GM21515 (cell line): Measurements from ENCODE around the gene FRAT2.
"Not testable (repeated sequence)": the region's sequence is repeated elsewhere in the genome, so short reads cannot be mapped to it uniquely, and the experiment has no call there.

Experiments
- ATAC-seq: cut with Tn5 transposase; IDR thresholded peaks from one replicate; pipeline ENCODE4 v1.9.1; 2021; ENCODE audit not compliant: unreplicated experiment

Gene FRAT2

DNA sequence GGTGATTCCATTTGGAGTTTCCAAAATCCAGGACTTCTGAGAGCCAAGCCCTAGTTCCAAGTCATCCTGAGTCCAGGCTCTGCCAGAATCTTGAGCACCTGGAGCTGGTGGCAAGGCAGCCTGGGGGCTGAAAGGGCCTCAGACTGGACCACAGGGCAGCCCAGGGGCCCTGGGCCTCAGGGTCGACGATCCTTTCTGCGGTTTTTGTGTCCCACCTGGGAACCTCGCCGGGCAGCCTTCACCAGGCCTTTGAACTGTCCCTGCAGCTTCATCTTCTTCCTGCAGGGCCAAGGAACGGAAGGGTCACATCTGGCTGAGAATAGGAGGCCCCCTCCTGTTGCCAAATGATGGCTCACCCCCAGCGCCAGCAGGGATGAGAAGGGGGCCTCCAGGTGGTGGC is 22.4 kb upstream of the FRAT2 start:
- no peak for ATAC-seq

DNA sequence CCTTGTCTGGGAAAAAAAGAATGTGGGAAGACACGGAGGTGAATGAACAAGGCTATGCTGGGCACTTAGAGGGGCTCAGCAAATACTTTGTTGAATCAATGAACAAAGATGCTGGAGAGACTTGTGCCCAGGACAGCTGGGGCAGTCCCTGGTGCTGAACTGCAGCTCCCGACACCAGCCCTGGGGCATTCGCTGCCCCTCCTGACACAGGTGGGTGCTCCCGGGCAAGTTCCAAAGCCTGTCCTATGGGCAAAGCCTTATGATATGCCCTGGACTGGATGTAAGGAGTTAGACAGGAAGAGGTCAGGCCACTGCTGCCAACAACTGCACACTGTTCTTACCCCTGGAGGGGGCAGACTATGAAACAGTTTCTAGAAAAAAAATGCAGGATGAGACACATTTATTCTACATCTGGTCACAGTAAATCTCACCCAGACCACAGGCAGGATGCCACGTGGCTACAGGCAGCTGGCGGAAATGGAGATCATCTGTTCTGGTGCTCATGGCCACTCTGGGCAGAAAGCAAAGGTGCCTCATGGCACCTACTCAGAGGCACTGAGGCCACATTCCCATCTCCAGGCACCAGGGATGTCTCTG is 21.9 kb upstream of the FRAT2 start:
- no peak for ATAC-seq

DNA sequence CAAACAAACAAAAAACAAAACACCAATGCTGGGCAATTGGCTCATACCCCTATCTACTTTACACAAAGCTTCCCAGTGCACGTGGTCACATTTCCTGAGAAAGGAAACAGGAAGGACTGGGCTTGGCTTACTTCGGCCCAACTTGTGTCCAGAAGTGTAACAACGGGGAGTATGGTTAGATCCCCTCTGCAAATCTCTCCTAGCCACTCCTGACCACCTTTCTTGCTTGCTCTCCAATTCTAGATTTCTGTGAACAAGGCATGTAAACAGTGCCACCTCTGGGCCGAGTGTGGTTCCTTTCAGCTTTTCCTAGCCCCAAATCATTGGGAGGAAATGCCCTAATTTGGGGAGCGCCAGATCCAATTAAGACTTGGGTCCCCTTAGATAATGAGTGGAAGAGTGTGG is 21.0 kb upstream of the FRAT2 start:
- ATAC-seq, result no peak

DNA sequence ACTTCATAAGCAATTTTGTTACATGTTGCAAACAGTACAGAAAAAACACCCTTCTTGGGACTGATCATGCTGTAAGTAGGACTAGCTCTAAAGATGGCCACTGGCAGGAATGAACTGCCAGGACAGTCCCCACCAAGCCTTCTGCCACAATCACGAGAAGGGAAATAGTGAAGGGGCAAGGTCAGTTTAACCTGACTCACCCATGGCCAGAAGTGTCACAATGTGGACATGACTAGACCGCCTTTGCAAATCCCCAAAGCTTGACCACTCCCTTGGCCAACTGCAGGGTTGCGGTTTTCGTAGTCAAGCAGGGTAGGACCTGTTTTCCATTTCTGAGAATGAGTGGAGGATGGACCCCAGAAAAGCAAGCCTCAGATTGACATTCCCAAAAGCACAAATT is 19.4 kb upstream of the FRAT2 start:
- ATAC-seq, result no peak

DNA sequence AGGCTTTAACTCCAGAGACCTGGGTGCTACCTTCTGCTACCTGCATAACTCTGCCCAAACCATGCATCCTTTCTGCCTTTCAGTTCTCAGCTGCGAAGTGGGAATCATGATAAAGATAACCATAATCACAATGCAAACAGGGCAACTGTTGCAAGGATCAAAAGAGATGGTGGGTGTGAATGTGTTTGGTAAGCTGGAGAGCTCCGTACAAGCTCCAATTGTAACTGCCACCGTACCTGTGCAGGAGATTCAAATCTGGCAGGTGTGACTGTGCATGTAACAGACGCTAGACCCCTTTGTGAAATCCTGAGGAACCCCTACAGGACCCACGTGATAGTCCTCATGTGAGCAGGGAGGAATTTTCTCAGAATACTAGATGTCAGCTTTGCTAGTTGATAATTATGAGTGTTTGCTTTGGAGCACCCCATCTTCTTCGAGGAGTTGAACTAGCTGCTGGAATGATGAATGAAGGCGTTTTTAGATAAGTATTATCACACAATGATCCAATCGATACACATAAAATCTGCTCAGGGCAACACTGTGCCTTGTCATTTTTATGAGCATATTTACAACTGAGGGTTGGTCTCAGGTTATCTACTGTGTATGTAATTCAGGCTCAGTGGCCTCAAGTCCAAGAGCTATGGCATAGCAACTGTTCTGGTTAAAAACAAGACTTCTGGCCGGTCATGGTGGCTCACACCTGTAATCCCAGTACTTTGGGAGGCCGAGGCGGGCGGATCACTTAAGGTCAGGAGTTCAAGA is 15.4 kb upstream of the FRAT2 start:
- no peak for ATAC-seq

DNA sequence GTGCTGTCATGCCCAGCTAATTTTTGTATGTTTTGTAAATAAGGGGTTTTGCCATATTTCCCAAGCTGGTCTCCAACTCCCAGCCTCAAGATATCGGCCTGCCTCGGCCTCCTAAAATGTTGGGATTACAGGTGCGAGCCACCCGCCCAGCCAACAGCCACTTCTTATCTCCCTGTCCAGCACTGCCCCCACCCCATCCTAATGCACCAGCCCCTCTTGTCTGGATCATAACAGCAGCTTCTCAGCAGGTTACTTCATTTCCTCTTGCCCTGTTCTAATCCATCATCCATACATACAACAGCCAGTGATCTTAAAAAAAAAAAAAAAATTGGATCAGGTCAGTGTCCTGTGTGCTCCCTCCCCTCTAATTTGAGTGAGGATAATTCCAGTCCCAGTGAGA is 12.8 kb upstream of the FRAT2 start:
- ATAC-seq, result no peak

DNA sequence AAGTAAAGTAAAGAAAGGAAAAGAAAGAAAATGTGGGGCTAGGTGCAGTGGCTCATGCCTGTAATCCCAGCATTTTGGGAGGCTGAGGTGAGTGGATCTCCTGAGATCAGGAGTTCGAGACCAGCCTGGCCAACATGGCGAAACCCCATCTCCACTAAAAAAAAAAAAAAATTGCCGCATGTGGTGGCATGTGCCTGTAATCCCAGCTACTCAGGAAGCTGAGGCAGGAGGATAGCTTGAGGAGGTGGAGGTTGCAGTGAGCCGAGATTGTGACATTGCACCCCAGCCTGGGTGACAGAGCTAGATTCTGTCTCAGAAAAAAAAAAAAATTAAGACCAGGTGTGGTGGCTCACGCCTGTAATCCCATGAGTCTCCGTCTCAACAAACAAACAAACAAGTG is 9.1 kb upstream of the FRAT2 start:
- not testable (repeated sequence) for ATAC-seq

DNA sequence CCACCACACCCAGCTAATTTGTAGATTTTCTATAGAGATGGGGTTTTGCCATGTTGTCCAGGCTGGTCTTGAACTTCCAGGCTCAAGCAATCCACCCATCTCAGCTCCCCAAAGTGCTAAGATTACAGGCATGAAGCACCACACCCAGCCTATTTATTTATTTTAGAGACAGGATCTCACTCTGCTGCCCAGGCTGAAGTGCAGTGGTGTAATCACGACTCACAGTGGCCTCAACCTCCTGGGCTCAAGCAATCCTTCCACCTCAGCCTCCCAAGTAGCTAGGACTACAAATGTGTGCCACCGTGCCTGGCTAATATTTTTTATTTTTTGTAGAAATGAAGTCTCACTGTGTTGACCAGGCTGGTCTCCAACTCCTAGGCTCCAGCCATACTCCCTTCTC is 6.9 kb upstream of the FRAT2 start:
- ATAC-seq, result no peak

DNA sequence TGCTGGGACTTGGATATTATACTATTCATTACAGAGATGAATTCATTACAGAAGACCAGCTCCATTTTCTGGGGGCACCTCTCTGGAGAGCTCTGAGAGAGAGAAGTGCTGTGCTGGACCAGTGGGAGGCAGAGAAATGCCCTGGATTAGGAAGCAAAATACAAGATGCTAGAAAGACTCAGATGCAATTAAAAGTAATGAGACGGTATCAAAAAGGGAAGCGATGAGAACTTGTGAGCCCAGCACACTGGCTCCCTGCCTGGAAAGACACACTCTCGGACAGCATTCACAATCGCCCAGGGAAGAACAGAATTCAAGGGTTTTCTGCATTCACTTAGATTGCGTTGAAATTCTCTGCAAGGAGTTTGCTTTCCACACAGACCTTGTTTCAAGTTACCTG is 3.5 kb upstream of the FRAT2 start:
- ATAC-seq, result no peak

DNA sequence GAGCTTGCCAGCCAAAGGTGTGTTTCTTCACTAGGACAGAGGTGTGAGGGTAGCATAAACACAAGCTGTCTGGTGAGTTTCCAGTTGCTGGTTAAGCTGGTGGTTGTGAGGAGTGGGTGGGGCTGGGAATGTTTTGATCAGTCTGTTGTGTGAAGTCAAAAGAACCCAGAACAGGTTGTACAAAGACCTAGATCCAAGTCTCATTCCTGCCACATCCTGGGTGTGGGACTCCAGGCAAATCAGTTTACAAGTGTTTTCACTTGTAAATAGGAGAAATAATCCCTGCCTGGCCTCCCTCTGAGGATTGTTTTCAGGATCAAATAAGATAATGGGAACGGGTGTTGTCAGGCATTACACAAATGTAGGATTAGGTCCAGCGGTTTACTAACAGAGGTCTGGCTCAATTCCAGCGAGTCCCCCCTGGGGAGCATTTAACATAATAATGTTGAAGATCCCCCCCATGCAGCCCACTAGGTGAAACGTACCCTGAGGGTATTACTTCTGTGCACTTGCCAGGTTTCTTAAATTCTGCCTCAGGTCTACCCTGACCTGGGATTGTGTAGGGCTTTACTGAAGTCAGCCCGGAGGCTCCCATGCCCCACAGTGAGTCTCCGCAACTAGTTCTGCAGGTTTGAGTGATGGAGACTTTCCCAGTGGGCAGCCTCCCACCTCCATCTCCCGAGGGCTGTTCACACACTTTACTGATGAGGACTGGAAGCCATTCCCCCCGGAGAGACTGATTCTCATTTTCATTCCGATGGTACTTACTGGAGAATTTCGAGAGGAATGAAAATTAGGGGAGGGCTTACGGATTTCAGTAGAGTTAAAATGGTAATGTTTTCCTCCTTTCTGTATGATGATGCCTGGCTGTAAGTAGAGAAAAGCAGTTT is 2.7 kb upstream of the FRAT2 start:
- ATAC-seq, result no peak

DNA sequence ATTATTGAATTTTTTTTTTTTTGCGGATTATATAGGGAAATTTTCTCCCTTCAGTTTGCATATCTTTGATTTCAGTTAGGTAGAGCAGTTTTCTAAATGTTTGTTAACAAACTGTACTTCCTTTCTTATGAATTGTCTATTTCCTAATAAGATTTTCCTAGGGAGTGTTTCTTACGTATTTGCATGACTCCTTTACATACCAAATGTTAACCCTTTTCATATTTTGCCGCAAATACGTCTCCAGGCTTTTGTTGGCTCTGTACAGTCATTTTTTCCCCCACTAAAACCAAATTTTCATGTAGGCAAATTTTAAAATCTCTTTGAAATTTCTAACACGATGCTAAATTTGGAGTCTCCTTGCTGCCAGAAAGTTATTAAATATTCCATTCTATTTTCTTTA is 1.9 kb upstream of the FRAT2 start:
- ATAC-seq, result no peak

DNA sequence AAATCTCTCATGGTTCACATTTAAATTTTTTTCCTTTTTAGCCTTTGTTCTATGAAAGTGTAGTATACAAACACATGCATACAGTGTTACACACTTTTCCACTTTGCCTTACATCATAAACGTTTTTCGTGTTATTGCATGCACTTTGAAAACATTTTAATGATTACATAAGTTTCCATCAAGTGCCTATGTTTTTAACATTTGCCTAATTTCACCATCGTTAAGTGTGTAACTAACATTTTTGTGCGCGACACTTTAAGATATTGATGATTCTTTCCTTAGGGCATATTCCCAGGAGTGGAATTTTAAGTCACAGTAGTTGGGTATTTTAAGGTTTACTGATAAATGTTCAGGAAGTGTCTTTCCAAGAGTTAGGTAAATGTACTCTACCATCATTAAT is 1.5 kb upstream of the FRAT2 start:
- ATAC-seq, result no peak

DNA sequence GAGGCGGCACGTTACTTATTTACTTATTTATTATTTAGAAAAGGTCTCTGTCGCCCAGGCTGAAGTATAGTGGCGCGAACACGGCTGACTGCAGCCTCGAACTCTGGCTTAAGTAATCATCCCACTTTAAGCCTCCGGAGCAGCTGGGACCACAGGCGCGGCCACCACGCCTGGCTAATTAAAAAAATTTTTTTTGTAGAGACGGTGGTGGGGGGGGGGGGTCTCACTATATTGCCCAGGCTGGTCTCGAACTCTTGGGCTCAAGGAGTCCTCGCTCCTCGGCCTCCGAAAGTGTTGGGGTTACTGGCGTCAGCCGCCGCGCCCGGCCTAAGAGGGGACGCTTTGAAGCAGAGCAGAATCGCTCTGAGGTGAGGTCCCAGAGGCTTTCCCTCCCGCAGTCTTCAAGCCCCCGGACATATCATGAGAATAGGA is 675 bp upstream of the FRAT2 start:
- no peak for ATAC-seq

DNA sequence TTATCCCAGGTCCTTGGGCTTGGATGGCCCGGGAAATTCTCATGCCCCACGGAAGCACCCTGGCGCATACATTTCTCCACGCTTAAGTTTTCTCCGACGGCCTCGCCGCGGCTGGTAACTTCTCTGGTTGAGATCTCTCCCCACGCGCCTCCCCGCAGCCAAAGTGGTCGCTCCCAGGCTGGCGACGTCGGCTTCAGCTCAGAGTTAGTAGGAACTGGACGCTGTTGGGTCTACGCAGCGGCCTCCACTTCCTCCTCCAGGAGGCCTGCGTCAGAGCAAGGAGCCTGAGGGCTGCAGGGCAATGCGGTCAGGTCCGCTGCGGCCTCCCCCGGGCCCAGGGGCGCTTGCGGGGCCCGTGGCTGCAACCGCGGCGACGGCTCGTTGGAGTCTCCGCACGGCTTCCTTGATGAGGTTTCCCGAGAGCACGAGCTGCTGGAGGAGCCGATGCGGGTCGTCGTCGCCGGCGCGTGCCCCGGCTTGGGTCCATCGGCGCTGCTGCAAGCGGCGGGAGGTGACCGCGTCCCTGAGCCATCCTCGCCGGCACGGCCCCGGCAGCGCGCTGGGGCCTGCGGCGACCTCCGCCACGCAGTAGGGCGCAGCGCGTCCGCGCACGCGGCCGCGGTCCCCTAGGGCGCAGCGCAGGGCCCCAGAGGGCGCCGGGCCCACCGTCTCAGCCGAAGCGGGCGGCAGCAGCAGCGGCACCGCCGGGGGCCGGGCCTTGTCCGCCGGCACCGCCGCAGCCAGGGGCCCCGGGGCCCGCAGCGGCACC is 744 bp downstream of the FRAT2 start:
- ATAC-seq, result peak; percentile 25

DNA sequence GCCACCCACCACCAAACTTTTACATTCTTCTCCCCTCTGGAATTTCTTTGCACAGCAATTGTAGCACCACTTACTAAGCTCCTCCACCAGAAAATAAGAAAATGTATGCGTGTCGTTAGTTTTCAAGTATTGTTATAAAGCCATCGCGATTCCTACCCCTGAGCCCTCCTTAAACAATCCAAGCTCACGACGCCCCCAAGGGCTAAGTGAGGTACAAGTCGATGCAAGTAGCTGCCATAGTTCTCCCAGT is 1.3 kb downstream of the FRAT2 start:
- ATAC-seq, result no peak

DNA sequence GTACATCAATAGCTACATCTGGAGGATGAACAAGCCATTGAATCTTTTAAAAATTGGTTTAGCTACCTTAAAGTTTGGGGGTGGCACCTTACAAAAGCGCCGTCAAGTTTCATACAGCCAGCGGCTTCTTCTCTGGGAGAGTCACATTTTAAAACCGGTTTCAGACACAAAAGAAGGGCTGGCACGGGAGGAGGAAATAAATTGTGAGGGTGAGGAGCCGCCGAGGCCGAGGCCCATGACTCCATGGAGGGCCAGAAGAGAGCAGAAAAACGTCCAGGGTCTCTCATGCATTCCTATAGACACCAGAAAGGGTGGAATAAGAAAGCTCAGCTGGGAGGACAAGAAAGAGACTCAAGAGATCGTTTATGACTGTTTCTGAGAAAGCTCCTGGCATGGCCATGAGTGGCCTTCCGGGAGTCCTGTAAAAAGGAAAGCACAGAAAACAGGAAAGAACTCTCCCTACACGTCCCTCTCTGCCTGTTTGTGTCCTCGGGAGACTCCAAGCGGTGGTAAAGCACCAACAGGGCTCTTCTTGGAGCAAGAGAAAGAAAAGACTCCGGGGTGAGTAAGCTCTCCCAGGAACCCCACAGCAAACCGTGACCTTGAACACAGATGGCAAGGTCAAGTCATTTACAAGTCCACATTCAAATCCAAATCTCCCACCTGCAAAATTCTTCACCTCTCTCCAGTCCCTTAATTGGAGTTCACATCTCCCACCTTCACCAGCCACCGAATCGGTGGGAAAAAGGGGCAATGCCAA is 1.8 kb downstream of the FRAT2 start:
- no peak for ATAC-seq

DNA sequence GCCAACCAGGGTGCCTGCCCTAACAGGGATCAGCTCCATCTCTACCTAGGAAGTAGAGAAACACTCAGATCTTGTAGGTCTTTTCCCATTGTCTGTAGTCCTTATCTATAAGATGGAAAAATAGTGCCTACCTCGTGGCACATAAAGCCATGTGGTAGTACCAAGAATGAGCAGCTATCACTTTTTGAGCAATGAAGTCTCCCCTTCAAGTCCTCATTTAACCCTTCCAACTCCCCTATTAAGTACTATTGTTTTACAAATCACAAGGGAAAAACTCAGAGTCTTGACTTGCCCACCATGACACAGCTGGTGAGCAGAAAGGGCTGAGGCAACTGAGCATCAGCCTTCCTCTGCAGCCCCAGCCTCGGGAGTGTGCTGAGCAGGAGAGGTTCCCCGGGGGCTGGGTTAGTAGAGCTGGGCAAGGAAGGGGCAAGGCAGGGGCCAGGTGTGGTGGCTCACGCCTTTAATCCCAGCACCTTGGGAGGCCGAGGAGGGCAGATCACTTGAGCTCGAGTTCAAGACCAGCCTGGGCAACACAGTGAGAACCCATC is 3.3 kb downstream of the FRAT2 start:
- ATAC-seq, result no peak

DNA sequence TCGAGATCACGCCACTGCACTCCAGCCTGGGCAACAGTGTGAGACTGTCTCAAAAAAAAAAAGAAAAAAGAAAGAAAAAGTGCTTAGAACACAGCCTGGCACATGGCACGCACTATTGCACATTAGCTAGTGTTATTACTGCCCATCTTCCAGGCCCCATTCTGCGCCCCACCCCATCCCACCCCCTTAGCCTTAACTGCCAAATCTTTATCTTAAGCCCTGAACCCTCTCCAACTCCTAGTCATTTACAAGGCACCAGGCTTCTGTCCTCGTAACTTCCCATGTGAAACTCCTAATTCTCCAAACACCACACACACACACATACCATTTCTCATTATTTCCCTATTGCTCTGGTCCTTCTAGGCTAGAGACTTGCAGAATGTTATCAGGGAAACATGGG is 4.8 kb downstream of the FRAT2 start:
- no peak for ATAC-seq

DNA sequence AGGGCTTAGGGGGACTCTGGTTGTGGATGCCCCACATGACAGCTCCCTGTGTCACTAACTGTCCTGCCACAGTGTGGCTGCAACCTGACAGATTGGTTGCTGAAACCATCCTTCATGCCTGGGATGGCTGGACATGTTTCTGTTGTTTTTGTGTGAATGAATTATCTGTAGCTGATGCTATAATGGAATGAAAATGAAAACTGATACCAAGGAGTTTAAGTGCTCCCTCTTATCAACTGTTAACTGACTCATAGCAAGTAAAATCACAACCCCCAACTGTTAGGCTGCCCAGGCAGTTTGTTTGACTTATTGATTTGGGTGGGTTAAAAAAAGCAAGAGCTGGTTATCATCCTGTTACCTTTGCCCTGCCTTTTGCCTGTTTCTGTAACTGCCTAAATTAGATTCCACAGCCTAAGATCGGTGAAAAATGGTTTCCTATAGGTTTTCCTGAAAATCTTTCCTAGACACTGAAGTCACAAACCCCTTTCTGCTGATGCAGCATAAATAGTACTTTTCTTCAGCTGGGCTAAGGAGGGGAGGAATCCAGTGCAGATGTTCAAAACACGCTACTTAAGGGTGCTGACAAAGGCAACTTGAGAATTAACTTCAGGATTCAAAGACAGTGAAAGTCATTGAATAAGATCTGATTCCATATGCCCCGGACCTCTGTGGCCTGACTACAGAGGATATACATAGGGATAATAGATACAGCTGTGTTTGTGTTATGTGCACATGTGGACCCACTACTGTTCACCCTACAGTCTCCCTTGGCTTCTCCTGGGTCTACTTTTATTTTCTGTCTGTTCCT is 5.7 kb downstream of the FRAT2 start:
- ATAC-seq, result no peak
